GM10266 (cell line): ENCODE results near the gene HYAL3.

Experiments used
- DNase-seq: peaks from one replicate; pipeline ENCODE4 v3.0.0; 2012; ENCODE audit errors: extremely low spot score
- TF ChIP-seq, protein P1 (sequence below): IDR thresholded peaks from 2 replicates; pipeline ENCODE4 v1.5.1; 2012; ENCODE audit warnings: mild to moderate bottlenecking, low read depth; ENCODE audit not compliant: control insufficient read depth, insufficient read depth; ENCODE audit errors: missing control alignments

The HYAL3 gene

DNA sequence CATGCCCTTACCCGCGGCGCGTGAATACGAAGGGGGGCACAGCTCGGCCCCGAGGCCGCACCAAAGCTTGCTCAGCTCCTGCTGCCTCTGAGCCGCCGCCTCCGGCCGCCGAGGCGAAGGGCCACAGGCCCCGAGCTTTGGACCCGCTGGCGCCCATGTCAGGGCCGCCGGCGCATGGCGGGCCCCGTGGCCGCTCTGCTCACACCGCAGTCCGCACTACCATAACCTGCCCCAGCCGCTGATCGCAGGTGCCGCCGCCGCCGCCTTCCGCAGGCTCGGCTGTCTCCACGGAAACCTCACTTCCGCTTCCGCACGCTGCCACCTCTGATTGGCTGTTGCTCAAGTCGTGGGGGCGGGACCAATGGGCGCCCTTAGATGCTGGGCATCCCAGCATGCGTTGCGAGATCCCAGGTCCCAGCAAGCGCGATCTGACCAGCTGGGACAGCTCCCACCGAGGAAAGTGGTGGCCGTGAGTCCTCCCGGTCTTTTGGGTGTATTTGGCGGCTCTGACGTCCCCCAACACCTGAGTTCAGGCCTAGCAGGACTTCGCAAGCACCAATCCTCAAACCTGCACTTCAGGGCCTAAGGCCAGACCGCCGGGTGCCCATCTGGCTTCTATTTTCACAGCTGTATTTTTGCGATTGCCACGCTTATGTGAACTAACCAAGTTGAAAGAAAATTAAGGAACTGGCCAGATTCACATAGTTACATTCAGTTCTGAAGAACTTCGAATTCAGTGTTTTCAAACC lies 28.9 kb upstream of the HYAL3 start, which contains the start of gene TUSC2:
TSS of gene TUSC2 (minus strand) at position 281 of the 749 bp plus-strand sequence. CDS start at position 157, 124 bp downstream.
- DNase-seq: peak; percentile 97
- TF ChIP-seq, protein P1, sequence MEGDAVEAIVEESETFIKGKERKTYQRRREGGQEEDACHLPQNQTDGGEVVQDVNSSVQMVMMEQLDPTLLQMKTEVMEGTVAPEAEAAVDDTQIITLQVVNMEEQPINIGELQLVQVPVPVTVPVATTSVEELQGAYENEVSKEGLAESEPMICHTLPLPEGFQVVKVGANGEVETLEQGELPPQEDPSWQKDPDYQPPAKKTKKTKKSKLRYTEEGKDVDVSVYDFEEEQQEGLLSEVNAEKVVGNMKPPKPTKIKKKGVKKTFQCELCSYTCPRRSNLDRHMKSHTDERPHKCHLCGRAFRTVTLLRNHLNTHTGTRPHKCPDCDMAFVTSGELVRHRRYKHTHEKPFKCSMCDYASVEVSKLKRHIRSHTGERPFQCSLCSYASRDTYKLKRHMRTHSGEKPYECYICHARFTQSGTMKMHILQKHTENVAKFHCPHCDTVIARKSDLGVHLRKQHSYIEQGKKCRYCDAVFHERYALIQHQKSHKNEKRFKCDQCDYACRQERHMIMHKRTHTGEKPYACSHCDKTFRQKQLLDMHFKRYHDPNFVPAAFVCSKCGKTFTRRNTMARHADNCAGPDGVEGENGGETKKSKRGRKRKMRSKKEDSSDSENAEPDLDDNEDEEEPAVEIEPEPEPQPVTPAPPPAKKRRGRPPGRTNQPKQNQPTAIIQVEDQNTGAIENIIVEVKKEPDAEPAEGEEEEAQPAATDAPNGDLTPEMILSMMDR: no peak

DNA sequence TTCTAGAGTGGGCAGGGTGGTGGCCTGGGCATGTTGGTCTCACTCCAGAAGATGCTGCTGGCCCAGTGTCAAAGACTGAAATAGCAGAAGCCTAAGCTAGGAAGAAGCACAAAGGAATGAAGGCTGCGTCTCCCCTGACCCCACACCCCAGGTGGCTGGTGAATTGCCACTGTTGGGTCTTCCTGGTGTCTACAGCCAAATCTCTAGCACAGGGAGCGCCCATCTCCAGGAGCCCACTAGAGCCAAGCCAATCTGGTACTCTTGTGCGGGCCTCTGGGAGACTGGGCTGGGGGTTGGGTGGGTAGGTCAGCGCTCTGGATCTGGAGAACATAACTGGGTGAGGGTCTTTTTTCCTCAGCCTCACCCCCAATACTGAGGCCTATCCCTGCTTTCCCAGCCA lies 27.9 kb upstream of the HYAL3 start:
- TF ChIP-seq, protein P1: no peak
- no peak for DNase-seq

DNA sequence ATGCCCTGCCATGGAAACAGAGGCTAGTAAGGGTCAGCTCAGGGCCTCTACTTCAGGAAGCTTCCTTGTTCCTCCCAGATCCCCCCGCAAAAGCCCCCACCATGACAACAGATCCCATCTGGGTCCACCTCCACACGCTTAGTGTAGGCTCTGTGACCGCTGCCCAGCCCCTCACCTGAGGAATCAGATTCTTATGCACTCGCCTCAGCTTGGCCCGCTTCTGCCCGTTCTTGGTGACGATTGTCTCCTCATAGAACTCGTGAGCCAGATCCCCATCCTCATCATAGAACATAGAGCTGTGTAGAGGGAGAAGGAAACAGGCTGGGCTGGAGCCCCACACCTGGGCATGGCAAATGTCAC lies 27.0 kb upstream of the HYAL3 start:
- TF ChIP-seq, protein P1: no peak
- no peak for DNase-seq

DNA sequence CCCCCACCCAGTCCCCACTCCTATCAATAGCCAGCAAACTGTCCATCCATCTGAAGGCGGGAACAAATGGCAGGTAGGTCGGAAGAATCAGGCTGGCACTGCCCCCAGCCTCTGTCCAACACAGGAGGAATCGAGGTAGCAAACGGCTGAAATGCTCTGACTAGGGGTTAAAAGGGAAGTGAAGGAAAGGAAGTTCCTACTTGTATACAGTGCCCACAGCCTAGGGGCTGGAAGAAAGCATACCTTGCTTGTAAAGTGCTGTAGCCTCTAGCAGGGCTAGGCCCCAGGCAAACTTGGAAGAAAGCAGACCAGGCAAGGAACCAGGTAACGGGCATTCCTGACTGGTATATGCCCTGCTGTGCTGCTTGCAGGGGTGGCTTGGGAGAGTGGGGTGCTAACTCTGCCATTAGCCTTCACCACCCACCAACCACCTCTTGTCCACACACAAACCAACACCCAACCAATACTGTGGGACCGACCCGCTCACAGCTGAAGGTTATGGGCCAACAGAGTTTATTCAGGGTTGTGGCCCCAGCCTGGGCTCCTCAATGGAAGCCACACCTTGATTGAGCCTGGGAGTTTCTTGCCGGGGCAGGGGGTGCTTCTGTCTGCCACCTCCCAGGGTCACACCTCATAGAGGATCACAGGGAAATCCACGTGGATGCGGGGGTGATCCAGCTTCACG lies 26.4 kb upstream of the HYAL3 start:
- DNase-seq: no peak
- TF ChIP-seq, protein P1: no peak

DNA sequence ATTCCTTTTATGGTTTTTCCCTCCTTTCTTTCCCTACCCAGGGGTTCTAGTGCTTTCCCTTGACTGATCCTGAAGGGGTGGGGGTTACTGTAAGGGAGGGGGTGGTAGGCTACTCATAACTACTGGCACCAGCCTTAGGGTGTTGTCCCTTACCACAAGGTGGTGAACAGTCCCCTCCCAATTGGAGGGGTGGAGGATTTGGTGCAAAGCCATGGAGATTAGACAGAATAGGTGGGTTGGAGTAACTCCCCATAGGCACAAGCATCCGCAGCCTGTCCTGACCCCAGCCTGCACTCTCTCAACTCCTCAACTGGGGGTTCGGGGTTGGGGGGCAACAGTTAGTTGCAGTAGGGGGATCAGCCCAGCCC lies 25.9 kb upstream of the HYAL3 start:
- no peak for DNase-seq
- TF ChIP-seq, protein P1: no peak

DNA sequence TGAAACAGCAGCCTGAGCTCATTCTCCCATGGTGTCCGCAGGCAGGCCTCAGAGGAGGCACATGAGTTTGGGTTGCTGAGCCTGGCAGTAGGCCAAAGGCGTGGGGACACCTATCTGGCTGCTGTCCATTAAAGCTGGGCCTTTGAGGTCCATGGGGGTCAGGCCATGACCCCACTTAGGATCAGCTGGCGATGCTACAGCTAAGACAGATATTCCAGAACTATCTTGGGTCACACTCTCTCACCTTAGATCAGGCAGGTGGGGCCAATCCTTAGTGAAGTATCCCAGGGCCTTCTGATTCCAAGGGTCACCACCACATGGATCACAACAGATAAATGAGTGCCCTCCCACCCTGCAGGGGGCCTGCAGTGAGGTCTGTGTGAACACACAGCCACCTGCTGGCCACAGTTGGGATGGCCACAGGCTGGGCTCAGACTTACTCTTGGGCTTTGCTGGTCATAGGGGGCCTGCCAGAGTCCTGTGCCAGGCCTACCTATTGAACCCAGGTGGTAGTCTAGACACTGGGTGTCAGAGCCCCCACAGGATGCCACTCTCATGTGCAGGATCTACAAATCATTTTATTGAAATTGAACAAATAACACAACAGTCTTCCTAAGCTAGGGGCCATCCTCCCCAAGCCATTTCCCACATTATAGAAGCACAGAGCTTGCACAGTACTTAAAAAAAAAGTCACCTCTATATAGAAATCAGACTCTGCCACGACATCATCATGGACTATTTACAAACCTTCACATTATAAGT lies 25.3 kb upstream of the HYAL3 start:
- peak; percentile 77 for DNase-seq

More for the DNA sequence above, 25.3 kb upstream of the HYAL3 start:
- TF ChIP-seq, protein P1: peak; percentile 83
